IMR-90 (cell line): ENCODE data around the gene KNCN. TPM values are rescaled to one million over a fixed set of nuclear protein-coding genes. Genes with fewer than 3 reads are reported as not detected.

Experiments
- ATAC-seq: fragments of 200-7000 bp; cut with Tn5 transposase; 2 replicates; pipeline ENCODE4 v1.9.1; 2020; ENCODE audit warnings: low read depth, mild to moderate bottlenecking, moderate library complexity
- BruUV-seq: library from RNA; stranded (reverse); fragments of 400-500 nt; replicated peaks from 2 replicates; lab custom pipeline; 2021; lab: Mats Ljungman, UMichigan
- CTCF ChIA-PET: fragments of 300-600 bp; formaldehyde crosslinking; extraction: SDS; loops from one replicate; lab custom pipeline; 2021; ENCODE audit warnings: antibody characterized with exemption; lab: Yijun Ruan, JAX
- POLR2A ChIA-PET: fragments of 300-600 bp; sonication (Branson Sonifier 250); formaldehyde crosslinking; loops from one replicate; lab custom pipeline; 2022; ENCODE audit warnings: antibody characterized with exemption; ENCODE audit not compliant: unreplicated experiment; lab: Charles Lee
- DNase-seq: peaks from one replicate; pipeline ENCODE4 v3.0.0; 2013
- H2AFZ ChIP-seq: replicated peaks from 2 replicates; pipeline ENCODE3; 2013; ENCODE audit warnings: low read length, mild to moderate bottlenecking; ENCODE audit not compliant: poor library complexity
- H2AK5ac ChIP-seq: 2 replicates; pipeline ENCODE4 v1.6.1; 2013; ENCODE audit warnings: low read depth, low read length, inconsistent platforms
- H2AK9ac ChIP-seq: replicated peaks from 2 replicates; pipeline ENCODE3; 2013; ENCODE audit warnings: mild to moderate bottlenecking, low read depth, low read length, moderate library complexity; ENCODE audit not compliant: poor library complexity
- H2BK120ac ChIP-seq: 2 replicates; pipeline ENCODE4 v1.6.1; 2013; ENCODE audit warnings: low read depth, low read length, inconsistent platforms
- H2BK15ac ChIP-seq: 3 replicates; pipeline ENCODE4 v1.6.1; 2013; ENCODE audit warnings: low read depth, low read length, inconsistent platforms
- H2BK20ac ChIP-seq: 2 replicates; pipeline ENCODE4 v1.6.1; 2013; ENCODE audit warnings: low read depth, mild to moderate bottlenecking, inconsistent platforms, low read length, moderate library complexity
- H2BK5ac ChIP-seq: 2 replicates; pipeline ENCODE4 v1.6.1; 2013; ENCODE audit warnings: mild to moderate bottlenecking, low read depth, low read length, inconsistent platforms; ENCODE audit not compliant: poor library complexity, severe bottlenecking
- H3K14ac ChIP-seq: replicated peaks from 2 replicates; pipeline ENCODE4 v1.6.1; 2013; ENCODE audit warnings: low read depth, low read length, inconsistent platforms
- H3K18ac ChIP-seq: 2 replicates; pipeline ENCODE4 v1.6.1; 2013; ENCODE audit warnings: low read depth, low read length, control low read depth
- H3K23ac ChIP-seq: 2 replicates; pipeline ENCODE4 v1.6.1; 2013; ENCODE audit warnings: low read depth, low read length, inconsistent platforms
- H3K27ac ChIP-seq: 2 replicates; pipeline ENCODE4 v1.5.1; 2013; ENCODE audit warnings: mild to moderate bottlenecking, control low read depth, low read length; ENCODE audit not compliant: insufficient read depth
- H3K27me3 ChIP-seq: 2 replicates; pipeline ENCODE4 v1.6.1; 2013; ENCODE audit warnings: low read length; ENCODE audit not compliant: control insufficient read depth, insufficient read depth
- H3K36me3 ChIP-seq: 2 replicates; pipeline ENCODE4 v1.6.1; 2013; ENCODE audit warnings: low read length, mixed read lengths; ENCODE audit not compliant: control insufficient read depth, insufficient read depth
- H3K4ac ChIP-seq: 2 replicates; pipeline ENCODE4 v1.6.1; 2013; ENCODE audit warnings: low read depth, low read length, inconsistent platforms
- H3K4me1 ChIP-seq: 2 replicates; pipeline ENCODE4 v1.6.1; 2013; ENCODE audit warnings: low read length, mixed read lengths; ENCODE audit not compliant: control insufficient read depth, insufficient read depth
- H3K4me2 ChIP-seq: 2 replicates; pipeline ENCODE4 v1.6.1; 2013; ENCODE audit warnings: low read depth, mild to moderate bottlenecking, control low read depth, low read length, moderate library complexity
- H3K4me3 ChIP-seq: 2 replicates; pipeline ENCODE4 v1.5.1; 2013; ENCODE audit warnings: low read depth, mild to moderate bottlenecking, control low read depth, low read length, moderate library complexity; ENCODE audit not compliant: insufficient read depth
- H3K56ac ChIP-seq: 2 replicates; pipeline ENCODE4 v1.6.1; 2013; ENCODE audit warnings: low read length, inconsistent platforms; ENCODE audit not compliant: insufficient read depth; ENCODE audit errors: extremely low read depth
- H3K79me1 ChIP-seq, 2 experiments: 2 replicates each; pipeline ENCODE4 v1.6.1; 2013; ENCODE audit warnings: low read length in 2 of 2, inconsistent platforms in 1 of 2, low read depth in 1 of 2
- H3K9ac ChIP-seq: 2 replicates; pipeline ENCODE4 v1.6.1; 2013; ENCODE audit warnings: low read depth, low read length, control low read depth
- H3K9me1 ChIP-seq: 2 replicates; pipeline ENCODE4 v1.6.1; 2013; ENCODE audit warnings: low read length, inconsistent platforms; ENCODE audit not compliant: insufficient read depth
- H3K9me3 ChIP-seq: 2 replicates; pipeline ENCODE4 v1.6.1; 2013; ENCODE audit warnings: low read length; ENCODE audit not compliant: control insufficient read depth, insufficient read depth
- H4K20me1 ChIP-seq: 2 replicates; pipeline ENCODE4 v1.6.1; 2013; ENCODE audit warnings: low read length, inconsistent platforms; ENCODE audit not compliant: insufficient read depth
- H4K5ac ChIP-seq: 2 replicates; pipeline ENCODE4 v1.6.1; 2013; ENCODE audit warnings: mild to moderate bottlenecking, low read depth, low read length, control low read depth
- H4K8ac ChIP-seq, 2 experiments: 2 replicates each; pipeline ENCODE4 v1.6.1; 2013; ENCODE audit warnings: low read depth in 2 of 2, low read length in 2 of 2, control low read depth in 1 of 2, inconsistent platforms in 1 of 2
- H4K91ac ChIP-seq: 2 replicates; pipeline ENCODE4 v1.6.1; 2013; ENCODE audit warnings: low read depth, low read length, inconsistent platforms; ENCODE audit not compliant: insufficient read depth
- WGBS, 2 experiments: methylation state at CpG; one replicate each; pipeline versions ENCODE4 v1.1.5 to v1.1.7; 2013; ENCODE audit warnings: missing lambda C conversion rate in 2 of 2; ENCODE audit not compliant: insufficient read length in 1 of 2; ENCODE audit errors: extremely low coverage in 2 of 2; 5-methylcytosine and 5-hydroxymethylcytosine counted together
- dilution Hi-C: fragments of 300-500 bp; cut with HindIII; formaldehyde crosslinking; loops from one replicate; pipeline ENCODE4 v1.14.3; 2018; ENCODE audit warnings: low sequenced_read_pairs; ENCODE audit not compliant: unreplicated experiment
- in situ Hi-C: fragments of 300-500 bp; cut with MboI; formaldehyde crosslinking; loops from 3 replicates; pipeline ENCODE4 v1.14.3; 2019; ENCODE audit warnings: low sequenced_read_pairs, inconsistent platforms, mixed read lengths
- intact Hi-C: fragments of 100-400 bp; cut with micrococcal nuclease; formaldehyde crosslinking; loops from 2 replicates; pipeline ENCODE4 v1.10.0; 2022
- polyA plus RNA-seq, 3 experiments: library from polyadenylated mRNA; depleted of rRNA; stranded (reverse); fragments of >200 nt; gene quantifications; 2 replicates each; pipeline ENCODE4 v1.2.3, GENCODE V29; 2012; ENCODE audit warnings: low replicate concordance in 1 of 3
- total RNA-seq: library from RNA; depleted of rRNA; stranded (reverse); fragments of >200 nt; gene quantifications from 2 replicates; pipeline ENCODE4 v1.2.3, GENCODE V29; 2012
- TF ChIP-seq, protein P1 (sequence below): fragments of 150-350 bp; IDR thresholded peaks from 2 replicates; pipeline ENCODE4 v1.6.1; 2016; ENCODE audit warnings: low read depth, mild to moderate bottlenecking, low read length, moderate library complexity, borderline replicate concordance

KNCN gene
- total and polyA plus RNA-seq, 2 of the 4 experiments (the other 2 are of a cell fraction): not detected

DNA sequence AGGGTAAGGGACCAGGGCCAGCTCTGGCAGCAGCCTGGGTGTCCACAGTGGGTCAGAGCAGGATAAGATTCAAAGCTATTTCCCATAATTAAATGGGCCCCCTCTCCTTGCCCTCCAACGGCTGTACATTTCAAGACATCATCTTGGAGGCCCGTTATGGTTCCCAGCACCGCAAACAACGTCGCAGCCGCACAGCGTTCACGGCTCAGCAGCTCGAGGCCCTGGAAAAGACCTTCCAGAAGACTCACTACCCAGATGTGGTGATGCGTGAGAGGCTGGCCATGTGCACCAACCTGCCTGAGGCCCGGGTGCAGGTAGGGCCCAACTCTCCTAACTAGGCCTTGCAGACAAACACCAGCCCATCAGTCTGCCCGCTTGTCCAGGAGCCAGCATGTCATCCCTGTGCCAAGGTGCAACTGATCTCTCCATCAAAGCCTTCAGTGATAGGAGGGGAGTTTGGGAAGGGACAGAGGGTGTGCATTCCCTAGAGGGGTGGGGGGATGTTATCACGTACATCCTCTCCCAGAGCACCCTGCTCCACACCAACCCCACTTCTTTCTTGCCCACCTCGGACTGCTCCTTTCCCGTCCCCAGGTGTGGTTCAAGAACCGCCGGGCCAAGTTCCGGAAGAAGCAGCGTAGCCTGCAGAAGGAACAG is 41.0 kb downstream of the KNCN start:
- ChIA-PET CTCF (no interaction called here), POLR2A (no interaction called here)
- no peak overlapping the region for H3K4ac ChIP-seq
- H3K9ac ChIP-seq: no peak overlapping the region
- H3K4me3 ChIP-seq: no peak overlapping the region
- WGBS, 2 experiments: 70% methylated on average over 2 of the region's 19 CpGs; no CpG with 5 or more reads in 1 of the 2 experiments
- no peak overlapping the region for H2AFZ ChIP-seq
- no peaks in the 10 kb centered on the region for H3K4me1 ChIP-seq
- no peaks in the 10 kb centered on the region for H3K9me1 ChIP-seq
- H4K8ac ChIP-seq: no peak overlapping the region
- H3K14ac ChIP-seq: no peak overlapping the region
- H3K4me2 ChIP-seq: no peak overlapping the region
- no TSS peak for BruUV-seq
- dilution Hi-C loops (no loop called here), in situ Hi-C loops (no loop called here), intact Hi-C loops (no loop called here)
- no peaks in the 10 kb centered on the region for H3K9me3 ChIP-seq
- H4K91ac ChIP-seq: no peak overlapping the region
- no peak for ATAC-seq
- no peak for DNase-seq
- no peak overlapping the region for H2BK5ac ChIP-seq
- TF ChIP-seq, protein P1, sequence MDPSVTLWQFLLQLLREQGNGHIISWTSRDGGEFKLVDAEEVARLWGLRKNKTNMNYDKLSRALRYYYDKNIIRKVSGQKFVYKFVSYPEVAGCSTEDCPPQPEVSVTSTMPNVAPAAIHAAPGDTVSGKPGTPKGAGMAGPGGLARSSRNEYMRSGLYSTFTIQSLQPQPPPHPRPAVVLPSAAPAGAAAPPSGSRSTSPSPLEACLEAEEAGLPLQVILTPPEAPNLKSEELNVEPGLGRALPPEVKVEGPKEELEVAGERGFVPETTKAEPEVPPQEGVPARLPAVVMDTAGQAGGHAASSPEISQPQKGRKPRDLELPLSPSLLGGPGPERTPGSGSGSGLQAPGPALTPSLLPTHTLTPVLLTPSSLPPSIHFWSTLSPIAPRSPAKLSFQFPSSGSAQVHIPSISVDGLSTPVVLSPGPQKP: no peak
- no peaks in the 10 kb centered on the region for H4K20me1 ChIP-seq
- H2BK20ac ChIP-seq: no peak overlapping the region
- no peak overlapping the region for H2AK9ac ChIP-seq
- no peaks in the 10 kb centered on the region for H3K36me3 ChIP-seq
- no peak overlapping the region for H4K5ac ChIP-seq
- H2AK5ac ChIP-seq: no peak overlapping the region
- H3K79me1 ChIP-seq: no peaks in the 10 kb centered on the region
- no peak overlapping the region for H3K56ac ChIP-seq
- H3K18ac ChIP-seq: no peak overlapping the region
- H3K23ac ChIP-seq: no peak overlapping the region
- H2BK15ac ChIP-seq: no peak overlapping the region
- no peak overlapping the region for H3K27ac ChIP-seq
- H2BK120ac ChIP-seq: no peak overlapping the region
- H3K27me3 ChIP-seq: peaks cover 34% of the 10 kb centered on the region
